HEK293 (cell line): Measurements from ENCODE around the gene POMT2.

Source experiments
- CTCF ChIA-PET: fragments of 350-600 bp; formaldehyde crosslinking; extraction: SDS; loops from one replicate; lab custom pipeline; 2021; ENCODE audit warnings: antibody characterized with exemption; lab: Yijun Ruan, JAX
- POLR2A ChIA-PET: fragments of 300-600 bp; formaldehyde crosslinking; extraction: SDS; loops from one replicate; lab custom pipeline; 2020; ENCODE audit warnings: antibody characterized with exemption, inconsistent platforms; lab: Yijun Ruan, JAX
- H3K27ac ChIP-seq: fragments of 200-500 bp; sonication (Bioruptor generic); 2 replicates; pipeline ENCODE4 v1.5.1; 2014; ENCODE audit warnings: low read depth, low read length, control low read depth, inconsistent platforms; ENCODE audit errors: extremely low read depth
- H3K36me3 ChIP-seq, 2 experiments: fragments of 200-500 bp in 1 of 2; sonication (Bioruptor generic) in 1 of 2; 1 replicate in 1 of 2; 2 replicates in 1 of 2; pipeline ENCODE4 v1.5.1; 2014 to 2017; ENCODE audit warnings: inconsistent platforms in 2 of 2, low read length in 2 of 2; ENCODE audit not compliant: control insufficient read depth in 2 of 2, insufficient read depth in 1 of 2
- H3K4me1 ChIP-seq: fragments of 200-500 bp; sonication (Bioruptor generic); 2 replicates; pipeline ENCODE4 v1.5.1; 2014; ENCODE audit warnings: mild to moderate bottlenecking, low read length, inconsistent platforms; ENCODE audit not compliant: control insufficient read depth, insufficient read depth
- H3K4me3 ChIP-seq: 2 replicates; pipeline ENCODE4 v1.5.1; 2011; ENCODE audit warnings: low read depth, mild to moderate bottlenecking, control low read depth, low read length, moderate library complexity
- H3K9me3 ChIP-seq: fragments of 200-500 bp; sonication (Bioruptor generic); 2 replicates; pipeline ENCODE4 v1.5.1; 2014; ENCODE audit warnings: low read depth, low read length, inconsistent platforms; ENCODE audit not compliant: control insufficient read depth, insufficient read depth
- HOXA7 ChIP-seq: sonication (generic); formaldehyde crosslinking; IDR thresholded peaks from 2 replicates; pipeline ENCODE4 v1.8.1; 2022; ENCODE audit warnings: missing genetic modification reagents, borderline replicate concordance
- HOXC10 ChIP-seq: sonication (generic); formaldehyde crosslinking; IDR thresholded peaks from 2 replicates; pipeline ENCODE4 v1.8.1; 2023; ENCODE audit warnings: mild to moderate bottlenecking, missing genetic modification reagents
- KLF16 ChIP-seq: fragments of 450-650 bp; formaldehyde crosslinking; IDR thresholded peaks from 2 replicates; pipeline ENCODE4 v1.5.1; 2017; ENCODE audit warnings: missing biosample characterization, missing genetic modification characterization
- PRDM6 ChIP-seq: fragments of 450-650 bp; formaldehyde crosslinking; IDR thresholded peaks from 2 replicates; pipeline ENCODE4 v1.5.1; 2017; ENCODE audit warnings: missing biosample characterization, missing genetic modification characterization
- ZBTB1 ChIP-seq: fragments of 450-650 bp; formaldehyde crosslinking; IDR thresholded peaks from 2 replicates; pipeline ENCODE4 v1.5.1; 2016; ENCODE audit warnings: missing biosample characterization, missing genetic modification characterization
- ZNF146 ChIP-seq: fragments of 450-650 bp; formaldehyde crosslinking; IDR thresholded peaks from 2 replicates; pipeline ENCODE4 v1.5.1; 2016; ENCODE audit warnings: missing biosample characterization, missing genetic modification characterization
- ZNF16 ChIP-seq: fragments of 450-650 bp; formaldehyde crosslinking; IDR thresholded peaks from 2 replicates; pipeline ENCODE4 v1.5.1; 2016; ENCODE audit warnings: low read depth, missing biosample characterization, missing genetic modification characterization
- ZNF274 ChIP-seq, 2 experiments: fragments of 200-500 bp in 1 of 2; fragments of 450-650 bp in 1 of 2; sonication (Bioruptor generic) in 1 of 2; formaldehyde crosslinking in 1 of 2; IDR thresholded peaks; 2 replicates each; pipeline versions ENCODE4 v1.5.1 to v1.6.1; 2014 to 2016; ENCODE audit warnings: borderline replicate concordance in 1 of 2, inconsistent platforms in 1 of 2, low read length in 1 of 2, missing biosample characterization in 1 of 2, missing genetic modification characterization in 1 of 2
- ZNF350 ChIP-seq: fragments of 450-650 bp; formaldehyde crosslinking; IDR thresholded peaks from 2 replicates; pipeline ENCODE4 v1.5.0; 2017; ENCODE audit warnings: missing biosample characterization, mild to moderate bottlenecking, missing genetic modification characterization
- ZNF354C ChIP-seq: fragments of 450-650 bp; formaldehyde crosslinking; IDR thresholded peaks from 2 replicates; pipeline ENCODE4 v1.5.1; 2016; ENCODE audit warnings: missing biosample characterization, missing genetic modification characterization, low read depth, borderline replicate concordance
- ZNF416 ChIP-seq: fragments of 450-650 bp; formaldehyde crosslinking; IDR thresholded peaks from 2 replicates; pipeline ENCODE4 v1.5.1; 2016; ENCODE audit warnings: missing biosample characterization, missing genetic modification characterization
- ZNF549 ChIP-seq: fragments of 450-650 bp; IDR thresholded peaks from 2 replicates; pipeline ENCODE4 v1.5.1; 2018; ENCODE audit warnings: missing biosample characterization, missing genetic modification characterization, mild to moderate bottlenecking, inconsistent platforms, moderate library complexity
- ZNF558 ChIP-seq: fragments of 450-650 bp; formaldehyde crosslinking; IDR thresholded peaks from 2 replicates; pipeline ENCODE4 v1.5.1; 2016; ENCODE audit warnings: missing biosample characterization, missing genetic modification characterization
- ZNF626 ChIP-seq: fragments of 450-650 bp; sonication (Bioruptor Pico); formaldehyde crosslinking; IDR thresholded peaks from 2 replicates; pipeline ENCODE4 v1.5.1; 2018; ENCODE audit warnings: missing biosample characterization, missing genetic modification characterization, inconsistent platforms
- ZNF658 ChIP-seq: fragments of 450-650 bp; formaldehyde crosslinking; IDR thresholded peaks from 2 replicates; pipeline ENCODE4; 2016; ENCODE audit warnings: missing biosample characterization, missing genetic modification characterization
- ZNF677 ChIP-seq: fragments of 450-650 bp; IDR thresholded peaks from 2 replicates; pipeline ENCODE4 v1.5.0; 2018; ENCODE audit warnings: missing biosample characterization, mild to moderate bottlenecking, missing genetic modification characterization, moderate library complexity
- ZSCAN23 ChIP-seq: fragments of 450-650 bp; formaldehyde crosslinking; IDR thresholded peaks from 2 replicates; pipeline ENCODE4 v1.5.1; 2016; ENCODE audit warnings: missing biosample characterization, missing genetic modification characterization
- TF ChIP-seq, protein P1 (sequence below): fragments of 450-650 bp; formaldehyde crosslinking; IDR thresholded peaks from 2 replicates; pipeline ENCODE4 v1.5.1; 2016; ENCODE audit warnings: missing biosample characterization, missing genetic modification characterization
- TF ChIP-seq, protein P2 (sequence below): fragments of 450-650 bp; formaldehyde crosslinking; IDR thresholded peaks from 2 replicates; pipeline ENCODE4 v1.5.1; 2016; ENCODE audit warnings: missing biosample characterization, missing genetic modification characterization
- TF ChIP-seq, protein P3 (sequence below): fragments of 450-650 bp; formaldehyde crosslinking; IDR thresholded peaks from 2 replicates; pipeline ENCODE4 v1.5.1; 2016; ENCODE audit warnings: missing biosample characterization, missing genetic modification characterization, low read depth

The POMT2 gene

GRCh38 chr14:77340389-77340788 lies 19.7 kb upstream of the POMT2 start (continued):
- TF ChIP-seq ZNF626 (tag by site-specific recombination), result no peak
- TF ChIP-seq ZNF146 (tag by site-specific recombination), result no peak

GRCh38 chr14:77339407-77339806 lies 18.7 kb upstream of the POMT2 start:
- Histone ChIP-seq H3K4me3 (no peak overlapping the region), H3K27ac (no peak overlapping the region), H3K9me3 (no peaks in the 10 kb centered on the region), H3K36me3 (peaks cover 0 to 30% of the 10 kb centered on the region in 2 experiments; a peak in 1 of 3 replicates), H3K4me1 (peaks cover 19% of the 10 kb centered on the region)
- POLR2A ChIA-PET, result no interaction called here
- CTCF ChIA-PET, result interaction anchor here (0.6 kb wide), 1 partner anchor 186 kb away, joined by 4 read pairs; no protein-coding TSS in a partner anchor
- TF ChIP-seq ZNF677 (tag by site-specific recombination) (no peak), ZNF16 (tag by site-specific recombination) (no peak), HOXC10 (CRISPR knock-in tag) (no peak), HOXA7 (CRISPR knock-in tag) (no peak), ZNF274 (IDR thresholded peaks at IDR 0.05; ENCODE audit: low read length) (no peak), ZNF274 (tag by site-specific recombination; IDR thresholded peaks at IDR 0.05; ENCODE audit: borderline replicate concordance) (no peak), PRDM6 (tag by site-specific recombination) (no peak), ZBTB1 (tag by site-specific recombination) (no peak), ZNF416 (tag by site-specific recombination) (no peak), KLF16 (tag by site-specific recombination) (no peak), ZNF354C (no peak), ZNF558 (tag by site-specific recombination) (no peak), ZNF549 (tag by site-specific recombination) (no peak), ZSCAN23 (tag by site-specific recombination) (no peak), ZNF350 (tag by site-specific recombination) (no peak), ZNF658 (no peak)
- TF ChIP-seq, protein P1, sequence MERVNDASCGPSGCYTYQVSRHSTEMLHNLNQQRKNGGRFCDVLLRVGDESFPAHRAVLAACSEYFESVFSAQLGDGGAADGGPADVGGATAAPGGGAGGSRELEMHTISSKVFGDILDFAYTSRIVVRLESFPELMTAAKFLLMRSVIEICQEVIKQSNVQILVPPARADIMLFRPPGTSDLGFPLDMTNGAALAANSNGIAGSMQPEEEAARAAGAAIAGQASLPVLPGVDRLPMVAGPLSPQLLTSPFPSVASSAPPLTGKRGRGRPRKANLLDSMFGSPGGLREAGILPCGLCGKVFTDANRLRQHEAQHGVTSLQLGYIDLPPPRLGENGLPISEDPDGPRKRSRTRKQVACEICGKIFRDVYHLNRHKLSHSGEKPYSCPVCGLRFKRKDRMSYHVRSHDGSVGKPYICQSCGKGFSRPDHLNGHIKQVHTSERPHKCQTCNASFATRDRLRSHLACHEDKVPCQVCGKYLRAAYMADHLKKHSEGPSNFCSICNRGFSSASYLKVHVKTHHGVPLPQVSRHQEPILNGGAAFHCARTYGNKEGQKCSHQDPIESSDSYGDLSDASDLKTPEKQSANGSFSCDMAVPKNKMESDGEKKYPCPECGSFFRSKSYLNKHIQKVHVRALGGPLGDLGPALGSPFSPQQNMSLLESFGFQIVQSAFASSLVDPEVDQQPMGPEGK, result no peak
- TF ChIP-seq, protein P2, sequence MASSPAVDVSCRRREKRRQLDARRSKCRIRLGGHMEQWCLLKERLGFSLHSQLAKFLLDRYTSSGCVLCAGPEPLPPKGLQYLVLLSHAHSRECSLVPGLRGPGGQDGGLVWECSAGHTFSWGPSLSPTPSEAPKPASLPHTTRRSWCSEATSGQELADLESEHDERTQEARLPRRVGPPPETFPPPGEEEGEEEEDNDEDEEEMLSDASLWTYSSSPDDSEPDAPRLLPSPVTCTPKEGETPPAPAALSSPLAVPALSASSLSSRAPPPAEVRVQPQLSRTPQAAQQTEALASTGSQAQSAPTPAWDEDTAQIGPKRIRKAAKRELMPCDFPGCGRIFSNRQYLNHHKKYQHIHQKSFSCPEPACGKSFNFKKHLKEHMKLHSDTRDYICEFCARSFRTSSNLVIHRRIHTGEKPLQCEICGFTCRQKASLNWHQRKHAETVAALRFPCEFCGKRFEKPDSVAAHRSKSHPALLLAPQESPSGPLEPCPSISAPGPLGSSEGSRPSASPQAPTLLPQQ (tag by site-specific recombination), result no peak
- TF ChIP-seq, protein P3, sequence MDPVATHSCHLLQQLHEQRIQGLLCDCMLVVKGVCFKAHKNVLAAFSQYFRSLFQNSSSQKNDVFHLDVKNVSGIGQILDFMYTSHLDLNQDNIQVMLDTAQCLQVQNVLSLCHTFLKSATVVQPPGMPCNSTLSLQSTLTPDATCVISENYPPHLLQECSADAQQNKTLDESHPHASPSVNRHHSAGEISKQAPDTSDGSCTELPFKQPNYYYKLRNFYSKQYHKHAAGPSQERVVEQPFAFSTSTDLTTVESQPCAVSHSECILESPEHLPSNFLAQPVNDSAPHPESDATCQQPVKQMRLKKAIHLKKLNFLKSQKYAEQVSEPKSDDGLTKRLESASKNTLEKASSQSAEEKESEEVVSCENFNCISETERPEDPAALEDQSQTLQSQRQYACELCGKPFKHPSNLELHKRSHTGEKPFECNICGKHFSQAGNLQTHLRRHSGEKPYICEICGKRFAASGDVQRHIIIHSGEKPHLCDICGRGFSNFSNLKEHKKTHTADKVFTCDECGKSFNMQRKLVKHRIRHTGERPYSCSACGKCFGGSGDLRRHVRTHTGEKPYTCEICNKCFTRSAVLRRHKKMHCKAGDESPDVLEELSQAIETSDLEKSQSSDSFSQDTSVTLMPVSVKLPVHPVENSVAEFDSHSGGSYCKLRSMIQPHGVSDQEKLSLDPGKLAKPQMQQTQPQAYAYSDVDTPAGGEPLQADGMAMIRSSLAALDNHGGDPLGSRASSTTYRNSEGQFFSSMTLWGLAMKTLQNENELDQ (tag by site-specific recombination), result no peak
